Right lobe of liver (tissue), 6 donors: ENCODE results near the gene AMOTL2. TPM values are rescaled to one million over a fixed set of nuclear protein-coding genes. Genes with fewer than 3 reads are reported as not detected.

Source experiments
- ATAC-seq, 4 donors: fragments of 200-7000 bp; cut with Tn5 transposase; one replicate each; pipeline ENCODE4 v1.9.1; 2020; ENCODE audit warnings: mild to moderate bottlenecking in 4 of 4, moderate library complexity in 4 of 4
- DNase-seq, 3 donors: peaks; one replicate each; pipeline ENCODE4 v3.0.0-alpha.2; 2020
- H3K27ac ChIP-seq, 3 donors: fragments of 200-600 bp; one replicate each; pipeline ENCODE4 v1.8.0; 2022
- H3K27me3 ChIP-seq, 2 donors: fragments of 200-600 bp; one replicate each; pipeline ENCODE4 v1.8.0; 2022
- H3K36me3 ChIP-seq, 4 donors: fragments of 200-600 bp; sonication (generic) in 1 of 4; one replicate each; pipeline versions ENCODE4 v1.5.1 to v1.8.0; 2017 to 2022; ENCODE audit warnings: control low read depth in 1 of 4
- H3K4me1 ChIP-seq, 4 donors: fragments of 200-600 bp; sonication (generic) in 1 of 4; one replicate each; pipeline versions ENCODE4 v1.5.1 to v1.8.0; 2017 to 2022; ENCODE audit warnings: control low read depth in 1 of 4
- H3K4me3 ChIP-seq, 3 donors: fragments of 200-600 bp; one replicate each; pipeline ENCODE4 v1.8.0; 2022
- H3K9me3 ChIP-seq, 4 donors: fragments of 200-600 bp; sonication (generic) in 1 of 4; one replicate each; pipeline versions ENCODE4 v1.5.1 to v1.8.0; 2017 to 2022; ENCODE audit warnings: control low read depth in 1 of 4
- CTCF ChIP-seq, 4 donors: fragments of 200-600 bp in 3 of 4; fragments of 450-650 bp in 1 of 4; IDR thresholded peaks; one replicate each; pipeline versions ENCODE4 v1.5.1 to v1.8.0; 2016 to 2022; ENCODE audit warnings: antibody characterized with exemption in 4 of 4, mild to moderate bottlenecking in 2 of 4
- POLR2A ChIP-seq: fragments of 450-650 bp; IDR thresholded peaks from one replicate; pipeline ENCODE4 v1.6.1; 2017; ENCODE audit warnings: antibody characterized with exemption, mild to moderate bottlenecking
- WGBS: methylation state at CpG from one replicate; pipeline ENCODE4 v1.1.6; 2018; ENCODE audit warnings: low coverage, low lambda C conversion rate; ENCODE audit not compliant: insufficient coverage; ENCODE audit errors: missing lambda C conversion rate; 5-methylcytosine and 5-hydroxymethylcytosine counted together
- intact Hi-C, 2 donors: fragments of 100-400 bp; cut with DNase I; formaldehyde crosslinking; loops; one replicate each; pipeline versions ENCODE4 v1.11.2 to v1.14.1; 2022
- total RNA-seq, 6 experiments: library from RNA; depleted of rRNA in 2 of 6; stranded (reverse); fragments of >200 nt in 2 of 6; fragmentation: NEBNext Ultra II Directional in 3 of 6; extraction: Animal tissue kit (Norgen Biotek cat#: 25700) in 3 of 6; gene quantifications; one replicate each; pipeline versions ENCODE4 v1.1.0 to v1.2.4, GENCODE V29; 2016 to 2023
- donor health status: DM: no; HTN: yes; CAD: no.
- donor health status: DM: no; HTN: no; CAD: no.
- donor health status: DM: no; HTN: no; CAD: no.
- donor health status: DM: no; HTN: yes; CAD: no.
- donor health status: DM: no; HTN: yes; CAD: no.

Gene AMOTL2
- total RNA-seq, 6 experiments from 2014 or later = 18.0 to 33.3 (median 21.8) TPM

- H3K36me3 ChIP-seq = peaks cover 0 to 6% (median 2%) of the 10 kb centered on the region in 4 donors
- H3K4me1 ChIP-seq = peaks cover 0 to 48% (median 22%) of the 10 kb centered on the region in 4 donors
- no peak overlapping the region for H3K4me3 ChIP-seq
These were observed 23.4 kb downstream of the AMOTL2 start for GRCh38 chr3:134350861-134351311.

GRCh38 chr3:134350266-134350665 is 24.0 kb downstream of the AMOTL2 start:
- 83% methylated on average over 1 of the region's 3 CpGs for WGBS
- Histone ChIP-seq H3K4me3 (no peak overlapping the region), H3K9me3 (no peaks in the 10 kb centered on the region), H3K27me3 (no peaks in the 10 kb centered on the region), H3K27ac (peak overlapping the region in 1 of 3 donors; percentile 20), H3K36me3 (peaks cover 0 to 3% (median 1%) of the 10 kb centered on the region in 4 donors), H3K4me1 (peaks cover 0 to 48% (median 22%) of the 10 kb centered on the region in 4 donors)
- intact Hi-C loops = no loop called here
- DNase-seq (no peak), ATAC-seq (no peak)
- no peak for TF ChIP-seq POLR2A
- no peak for TF ChIP-seq CTCF (IDR thresholded peaks at IDR 0.05)

More at GRCh38 chr3:134350861-134351311, 23.4 kb downstream of the AMOTL2 start:
- intact Hi-C loops = no loop called here
- TF ChIP-seq POLR2A (no peak), CTCF (IDR thresholded peaks at IDR 0.05) (no peak)
- WGBS = 34% methylated on average over 2 of the region's 4 CpGs
- DNase-seq (no peak), ATAC-seq (peak in 1 of 4 donors; percentile 8)
- Histone ChIP-seq H3K27me3 (no peaks in the 10 kb centered on the region), H3K9me3 (no peaks in the 10 kb centered on the region), H3K27ac (peak overlapping the region in 1 of 3 donors; percentile 20)

- TF ChIP-seq CTCF (IDR thresholded peaks at IDR 0.05) (no peak), POLR2A (no peak)
- intact Hi-C loops = no loop called here
- DNase-seq (no peak), ATAC-seq (no peak)
- Histone ChIP-seq H3K27me3 (no peaks in the 10 kb centered on the region), H3K36me3 (no peaks in the 10 kb centered on the region), H3K9me3 (no peaks in the 10 kb centered on the region), H3K4me3 (no peak overlapping the region), H3K4me1 (peaks cover 0 to 31% (median 15%) of the 10 kb centered on the region in 4 donors), H3K27ac (no peak overlapping the region)
- WGBS = 67% methylated on average over 3 of the region's 4 CpGs
These were observed 25.7 kb downstream of the AMOTL2 start for GRCh38 chr3:134348524-134348923.

- peaks cover 0 to 21% (median 10%) of the 10 kb centered on the region in 4 donors for H3K4me1 ChIP-seq
- peak in 3 of 4 donors; percentile 12 to 31 (median 12) for ATAC-seq
These were observed 26.7 kb downstream of the AMOTL2 start for GRCh38 chr3:134347551-134347950.

More at GRCh38 chr3:134347551-134347950, 26.7 kb downstream of the AMOTL2 start:
- DNase-seq = no peak
- TF ChIP-seq POLR2A (no peak), CTCF (IDR thresholded peaks at IDR 0.05) (no peak)
- H3K9me3 ChIP-seq = no peaks in the 10 kb centered on the region
- H3K36me3 ChIP-seq = no peaks in the 10 kb centered on the region
- 36% methylated on average over 3 of the region's 3 CpGs for WGBS
- H3K27me3 ChIP-seq = no peaks in the 10 kb centered on the region
- intact Hi-C loops = no loop called here
- H3K4me3 ChIP-seq = no peak overlapping the region
- no peak overlapping the region for H3K27ac ChIP-seq
